ELF-1 (cell line): ENCODE data around the gene FASTK.

Source experiments
- DNase-seq: peaks from one replicate; pipeline ENCODE4 v3.0.0-alpha.2; 2016; ENCODE audit warnings: low read depth, low spot score

FASTK gene

GRCh38 chr7:151081170-151082101, 827 bp upstream of the FASTK start:
- peak; percentile 62 for DNase-seq

GRCh38 chr7:151080067-151080521, 515 bp downstream of the FASTK start:
- peak; percentile 60 for DNase-seq

GRCh38 chr7:151079199-151079910, 1.3 kb downstream of the FASTK start:
- DNase-seq, result peak; percentile 29

- peak; percentile 81 for DNase-seq
Observed at GRCh38 chr7:151078233-151079040, 2.2 kb downstream of the FASTK start.

- no peak for DNase-seq
Observed at GRCh38 chr7:151077705-151078232, 2.8 kb downstream of the FASTK start.

- peak; percentile 66 for DNase-seq
Observed at GRCh38 chr7:151076863-151077704, 3.5 kb downstream of the FASTK start.

GRCh38 chr7:151075978-151076426, 4.6 kb downstream of the FASTK start:
- DNase-seq, result no peak

GRCh38 chr7:151075662-151075971, 5.0 kb downstream of the FASTK start:
- DNase-seq, result no peak

- DNase-seq, result no peak
Observed at GRCh38 chr7:151074817-151075661, 5.6 kb downstream of the FASTK start.

GRCh38 chr7:151073990-151074389, 6.6 kb downstream of the FASTK start:
- DNase-seq, result no peak

GRCh38 chr7:151071032-151071866, 9.4 kb downstream of the FASTK start:
- no peak for DNase-seq

- no peak for DNase-seq
Observed at GRCh38 chr7:151070574-151070960, 10.0 kb downstream of the FASTK start.

GRCh38 chr7:151069841-151070573, 10.6 kb downstream of the FASTK start:
- DNase-seq, result no peak

GRCh38 chr7:151068069-151068773, 12.4 kb downstream of the FASTK start:
- peak; percentile 68 for DNase-seq

- no peak for DNase-seq
Observed at GRCh38 chr7:151066273-151066974, 14.2 kb downstream of the FASTK start.

GRCh38 chr7:151065516-151065915, 15.1 kb downstream of the FASTK start:
- DNase-seq, result no peak

GRCh38 chr7:151064993-151065392, 15.6 kb downstream of the FASTK start:
- DNase-seq, result no peak
